PC-3 (cell line): Measurements from ENCODE around the gene IQCK.

Source experiments
- EZH2 ChIP-seq: fragments of 300-600 bp; sonication (generic); IDR thresholded peaks from one replicate; pipeline ENCODE4 v1.6.1; 2017; ENCODE audit warnings: antibody characterized with exemption, mild to moderate bottlenecking, low read length; ENCODE audit not compliant: unreplicated experiment
- TF ChIP-seq, protein P1 (sequence below): fragments of 300-600 bp; sonication (generic); conservative IDR thresholded peaks from 2 replicates; pipeline ENCODE4 v1.5.1; 2017; ENCODE audit warnings: antibody characterized with exemption, low read depth, mild to moderate bottlenecking, low read length

DNA sequence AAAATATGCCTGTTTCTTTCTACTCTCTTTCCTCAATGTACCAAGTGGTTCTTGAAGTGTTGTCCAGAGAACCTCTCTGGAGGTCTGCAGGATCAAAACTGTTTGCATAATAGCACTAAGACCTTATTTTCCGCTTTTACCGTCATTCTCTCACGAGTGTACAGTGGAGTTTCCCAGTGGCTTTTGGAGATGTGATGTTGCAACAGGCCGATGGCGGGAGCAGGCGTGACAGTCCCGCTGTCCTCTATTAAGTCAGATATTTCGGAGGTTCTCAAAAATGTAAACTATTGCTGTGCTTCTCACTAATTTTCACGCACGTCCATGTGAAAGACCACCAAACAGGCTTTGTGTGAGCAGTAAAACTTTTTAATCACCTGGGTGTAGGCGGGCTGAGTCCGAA, 174.8 kb downstream of the IQCK start:
- TF ChIP-seq, protein P1, sequence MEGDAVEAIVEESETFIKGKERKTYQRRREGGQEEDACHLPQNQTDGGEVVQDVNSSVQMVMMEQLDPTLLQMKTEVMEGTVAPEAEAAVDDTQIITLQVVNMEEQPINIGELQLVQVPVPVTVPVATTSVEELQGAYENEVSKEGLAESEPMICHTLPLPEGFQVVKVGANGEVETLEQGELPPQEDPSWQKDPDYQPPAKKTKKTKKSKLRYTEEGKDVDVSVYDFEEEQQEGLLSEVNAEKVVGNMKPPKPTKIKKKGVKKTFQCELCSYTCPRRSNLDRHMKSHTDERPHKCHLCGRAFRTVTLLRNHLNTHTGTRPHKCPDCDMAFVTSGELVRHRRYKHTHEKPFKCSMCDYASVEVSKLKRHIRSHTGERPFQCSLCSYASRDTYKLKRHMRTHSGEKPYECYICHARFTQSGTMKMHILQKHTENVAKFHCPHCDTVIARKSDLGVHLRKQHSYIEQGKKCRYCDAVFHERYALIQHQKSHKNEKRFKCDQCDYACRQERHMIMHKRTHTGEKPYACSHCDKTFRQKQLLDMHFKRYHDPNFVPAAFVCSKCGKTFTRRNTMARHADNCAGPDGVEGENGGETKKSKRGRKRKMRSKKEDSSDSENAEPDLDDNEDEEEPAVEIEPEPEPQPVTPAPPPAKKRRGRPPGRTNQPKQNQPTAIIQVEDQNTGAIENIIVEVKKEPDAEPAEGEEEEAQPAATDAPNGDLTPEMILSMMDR: no peak
- no peak for TF ChIP-seq EZH2
